ENCODE results near the gene FOXK1.

FOXK1 gene

GRCh38 chr7:4754433-4755010 lies 72.4 kb downstream of the FOXK1 start:
- no peak for DNase-seq (ENCODE audit: low read depth)
- no peak overlapping the region for H3K4me3 ChIP-seq (ENCODE audit: low read depth, low read length)

- H3K4me3 ChIP-seq (ENCODE audit: low read depth, low read length), result no peak overlapping the region
- DNase-seq (ENCODE audit: low read depth), result no peak
Observed at GRCh38 chr7:4755045-4755444, 73.0 kb downstream of the FOXK1 start.

DNA sequence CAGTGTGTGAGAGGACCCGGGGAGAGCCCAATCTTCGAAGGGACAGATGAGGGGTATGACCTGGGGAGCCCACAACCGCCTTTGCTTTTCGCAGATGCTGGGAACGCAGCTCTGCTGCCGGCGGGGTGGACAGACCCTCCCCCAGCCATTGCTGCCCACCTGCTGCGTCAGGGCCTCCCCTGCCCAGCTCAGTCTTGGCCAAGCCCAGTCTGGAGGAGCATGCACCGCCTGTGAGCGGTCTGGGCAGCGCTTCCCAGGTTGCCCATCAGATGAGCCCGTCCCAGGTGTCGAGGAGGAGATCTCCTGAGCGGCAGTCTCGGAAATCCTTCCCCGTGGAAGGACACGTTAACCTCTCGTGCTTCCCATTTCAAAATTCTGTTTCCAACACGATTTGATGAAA lies 76.0 kb downstream of the FOXK1 start:
- DNase-seq (ENCODE audit: low read depth), result no peak
- no peak overlapping the region for H3K4me3 ChIP-seq (ENCODE audit: low read depth, low read length)

DNA sequence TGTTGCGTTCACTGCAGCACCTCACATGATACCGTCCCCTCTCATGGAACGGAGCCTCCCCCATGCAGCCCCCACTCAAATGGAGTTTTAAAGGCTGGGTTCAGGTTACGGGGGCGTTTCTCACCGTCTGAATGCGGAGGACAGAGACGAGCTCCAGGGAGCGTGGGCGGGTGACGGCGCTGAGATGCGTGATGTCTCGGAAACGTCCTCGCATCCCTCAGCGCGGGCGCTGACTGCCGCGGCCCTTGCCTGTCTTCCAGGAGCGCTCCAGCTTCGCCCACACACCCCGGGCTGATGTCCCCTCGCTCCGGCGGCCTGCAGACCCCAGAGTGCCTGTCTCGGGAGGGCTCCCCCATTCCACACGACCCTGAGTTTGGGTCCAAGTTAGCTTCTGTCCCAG lies 76.7 kb downstream of the FOXK1 start:
- H3K4me3 ChIP-seq (ENCODE audit: low read depth, low read length), result no peak overlapping the region
- no peak for DNase-seq (ENCODE audit: low read depth)

GRCh38 chr7:4759211-4759610 lies 77.1 kb downstream of the FOXK1 start:
- no peak for DNase-seq (ENCODE audit: low read depth)
- H3K4me3 ChIP-seq (ENCODE audit: low read depth, low read length), result no peak overlapping the region

DNA sequence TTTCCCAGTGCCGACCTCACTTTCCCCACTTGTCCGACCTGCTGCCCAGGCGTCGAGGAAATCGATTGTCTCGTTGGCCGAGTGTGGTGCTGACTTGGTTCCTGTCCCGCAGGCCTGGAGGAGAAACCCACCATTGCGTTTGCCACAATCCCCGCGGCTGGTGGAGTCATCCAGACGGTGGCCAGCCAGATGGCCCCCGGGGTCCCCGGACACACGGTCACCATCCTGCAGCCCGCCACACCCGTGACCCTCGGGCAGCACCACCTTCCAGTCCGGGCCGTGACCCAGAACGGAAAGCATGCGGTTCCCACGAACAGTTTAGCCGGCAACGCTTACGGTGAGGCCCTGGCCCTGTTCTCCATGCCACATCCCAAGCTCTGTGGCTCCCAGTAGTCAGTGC lies 78.9 kb downstream of the FOXK1 start:
- H3K4me3 ChIP-seq (ENCODE audit: low read depth, low read length), result no peak overlapping the region
- no peak for DNase-seq (ENCODE audit: low read depth)

GRCh38 chr7:4762121-4763055 lies 80.3 kb downstream of the FOXK1 start:
- no peak overlapping the region for H3K4me3 ChIP-seq (ENCODE audit: low read depth, low read length)
- no peak for DNase-seq (ENCODE audit: low read depth)

DNA sequence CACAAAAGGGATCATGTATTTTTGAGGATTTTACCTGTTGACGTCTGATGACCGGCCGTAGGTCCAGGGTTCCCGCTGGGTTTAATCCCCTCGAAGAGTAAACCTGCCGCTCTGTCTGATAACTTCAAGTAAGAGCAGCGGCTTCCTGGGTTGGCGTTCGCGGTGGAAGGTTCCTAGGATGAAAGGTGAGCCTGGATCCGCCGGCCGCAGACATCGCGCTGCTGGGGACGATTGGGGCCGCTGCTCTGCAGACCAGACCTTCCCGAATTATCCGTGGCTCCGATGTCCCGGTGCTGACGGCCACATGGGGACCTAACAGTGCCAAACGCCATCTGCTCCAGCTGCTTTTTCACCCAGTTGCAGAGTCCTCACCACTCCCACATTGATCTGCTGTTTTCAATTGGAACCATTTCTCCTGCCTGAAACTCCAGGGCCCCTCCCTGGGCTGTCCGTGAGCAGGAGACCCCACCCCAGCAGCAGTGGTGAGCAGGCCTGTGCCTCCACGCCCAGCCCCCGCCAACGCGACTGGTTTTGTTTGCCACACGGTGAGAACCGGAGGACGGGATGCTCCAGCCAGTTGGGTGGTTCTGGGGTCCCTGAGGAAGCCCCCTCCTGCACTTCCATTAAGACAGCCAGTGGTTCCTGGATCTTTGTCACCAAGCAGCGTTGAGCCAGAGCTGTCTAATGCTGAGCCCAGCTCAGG lies 81.1 kb downstream of the FOXK1 start:
- no peak for DNase-seq (ENCODE audit: low read depth)
- no peak overlapping the region for H3K4me3 ChIP-seq (ENCODE audit: low read depth, low read length)

DNA sequence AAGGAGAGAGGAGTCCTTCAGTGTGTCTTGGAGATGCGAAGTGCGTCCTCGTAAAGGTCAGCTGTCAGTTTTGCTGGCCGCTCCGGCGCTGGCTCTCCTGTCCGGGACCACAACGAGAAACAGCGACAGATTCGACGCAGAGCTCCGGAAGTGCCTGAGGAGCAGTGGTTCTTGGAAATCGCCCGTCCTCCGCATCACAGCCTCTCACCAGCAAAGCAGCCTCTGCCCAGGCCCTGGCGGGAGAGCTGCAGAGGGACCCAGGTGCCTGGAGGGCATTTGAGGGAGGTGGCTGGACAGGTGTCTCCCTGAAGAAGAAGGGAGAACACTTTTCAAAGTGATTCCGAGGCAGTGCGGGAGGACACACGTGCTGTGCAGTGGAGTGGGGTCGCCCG lies 81.7 kb downstream of the FOXK1 start:
- H3K4me3 ChIP-seq (ENCODE audit: low read depth, low read length), result no peak overlapping the region

GRCh38 chr7:4764402-4765007 lies 82.4 kb downstream of the FOXK1 start:
- H3K4me3 ChIP-seq (ENCODE audit: low read depth, low read length), result no peak overlapping the region
- no peak for DNase-seq (ENCODE audit: low read depth)

More for the DNA sequence above, 81.7 kb downstream of the FOXK1 start:
- no peak for DNase-seq (ENCODE audit: low read depth)

DNA sequence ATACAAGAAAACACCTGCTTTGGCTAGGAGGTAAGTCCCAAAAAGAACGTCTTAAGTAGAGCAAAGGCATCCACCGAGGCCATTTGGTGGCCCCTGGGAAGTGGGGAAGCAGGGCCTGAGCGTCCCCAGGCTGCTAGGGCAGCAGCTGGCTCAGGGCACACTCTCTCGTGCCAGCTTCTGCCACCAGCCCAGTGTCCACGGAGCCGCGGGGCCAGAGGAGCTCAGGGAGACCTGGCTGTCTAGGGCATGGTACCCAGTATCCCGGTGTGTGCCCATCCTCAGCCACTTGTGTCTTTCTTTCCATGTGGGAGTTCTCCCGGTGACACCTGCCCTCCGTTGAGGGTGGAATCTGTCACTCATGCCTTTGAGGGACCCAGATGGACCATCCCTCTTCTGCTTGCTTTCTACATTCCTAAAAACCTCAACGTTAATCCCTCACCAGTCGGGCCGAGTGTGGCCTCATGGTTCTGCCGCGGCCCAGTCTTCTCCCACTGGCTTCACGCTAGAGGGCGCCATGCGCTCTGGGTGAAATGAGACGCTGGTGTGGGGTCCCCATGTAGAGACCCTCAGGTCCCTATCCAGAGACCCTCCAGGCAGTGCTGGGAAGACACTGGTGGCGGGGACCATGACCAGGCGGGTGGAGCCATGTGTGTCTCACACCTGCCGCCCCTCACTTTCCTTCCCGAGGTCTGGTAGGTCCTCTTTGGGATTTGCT lies 83.8 kb downstream of the FOXK1 start:
- no peak for DNase-seq (ENCODE audit: low read depth)

DNA sequence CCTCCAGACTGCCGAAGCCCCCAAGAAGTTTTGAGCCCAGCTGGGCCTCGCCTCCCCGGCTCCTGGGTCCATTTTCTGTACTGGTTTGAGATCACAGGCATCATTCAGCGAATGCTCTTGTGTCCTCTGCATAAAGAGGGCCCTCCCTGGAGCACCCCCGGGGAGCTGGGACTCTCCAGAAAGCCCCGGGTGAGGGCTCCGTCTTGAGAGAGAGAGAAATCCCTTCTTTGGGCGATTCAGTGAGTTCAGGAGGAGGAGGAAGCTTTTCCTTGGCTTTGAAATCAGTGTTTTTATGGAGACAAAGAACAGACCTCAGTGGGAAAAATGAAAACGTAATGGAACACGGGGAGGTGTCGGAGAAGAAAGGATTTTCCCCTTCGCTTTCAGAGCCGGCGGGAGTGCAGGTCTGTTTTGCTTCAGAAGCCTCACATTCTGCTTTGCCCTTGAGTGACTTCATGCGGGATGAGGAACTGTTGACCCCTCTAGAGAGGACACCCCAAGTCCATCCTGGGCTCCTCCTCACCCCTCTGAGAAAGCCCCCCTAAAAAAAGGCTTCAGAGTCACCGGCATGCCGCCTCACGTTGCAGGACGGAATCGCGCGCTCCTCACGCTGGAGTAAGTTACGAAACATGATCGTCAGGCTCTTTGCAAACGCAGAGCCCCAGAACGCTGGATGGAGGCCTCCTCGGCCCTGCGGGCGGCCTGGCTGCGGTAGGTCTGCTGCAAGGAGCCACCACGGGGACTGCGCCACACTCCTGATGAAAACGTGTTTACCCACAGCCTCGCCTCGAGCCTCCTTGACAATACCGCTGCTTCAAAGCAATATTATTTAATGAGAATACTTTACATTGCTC lies 84.8 kb downstream of the FOXK1 start:
- H3K4me3 ChIP-seq (ENCODE audit: low read depth, low read length), result no peak overlapping the region

More for the DNA sequence above, 83.8 kb downstream of the FOXK1 start:
- H3K4me3 ChIP-seq (ENCODE audit: low read depth, low read length), result no peak overlapping the region

DNA sequence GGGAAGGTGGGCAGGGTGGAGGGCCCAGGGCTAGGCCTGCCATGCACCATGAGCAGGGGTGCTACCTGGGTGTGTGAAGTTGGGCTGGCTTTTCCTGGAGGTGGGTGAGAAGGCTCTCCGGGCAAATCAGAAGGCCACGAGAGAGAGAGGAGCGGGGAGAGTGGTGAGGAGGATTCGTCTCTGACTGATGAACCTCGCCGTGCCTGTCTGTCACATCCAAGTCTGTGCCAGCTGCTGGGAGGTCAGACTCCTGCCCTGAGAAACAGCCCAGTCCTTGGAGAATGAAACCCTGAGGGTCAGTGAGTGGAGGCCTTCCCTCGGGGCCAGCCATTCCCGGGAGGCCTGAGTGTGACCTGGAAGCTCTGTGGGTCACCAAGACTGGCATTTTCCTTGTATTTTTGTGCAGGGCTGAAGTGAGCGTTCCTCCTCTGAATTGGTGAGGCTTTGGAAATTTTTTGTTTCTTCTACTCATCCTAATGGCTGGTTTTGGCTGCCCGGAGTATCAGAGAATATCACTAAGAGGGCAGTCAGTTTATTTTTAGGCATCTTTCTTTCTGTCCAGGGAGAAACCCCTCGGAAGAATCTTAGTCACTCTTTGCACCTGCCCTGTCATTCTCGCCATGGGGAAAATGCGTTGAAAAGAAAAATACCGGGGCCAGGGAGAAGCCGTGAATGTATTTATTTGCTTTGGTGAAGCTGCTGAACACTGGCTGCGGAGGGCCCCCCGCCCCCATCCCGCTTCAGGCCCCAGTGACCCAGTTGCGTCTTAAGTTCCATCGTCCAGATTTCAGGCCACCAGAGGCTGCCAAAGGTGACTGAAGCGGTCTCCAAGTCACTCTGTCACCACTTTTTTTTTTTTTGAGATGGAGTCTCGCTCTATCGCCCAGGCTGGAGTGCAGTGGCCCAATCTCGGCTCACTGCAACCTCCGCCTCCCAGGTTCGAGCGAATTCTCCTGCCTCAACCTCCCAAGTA lies 86.8 kb downstream of the FOXK1 start:
- no peak for DNase-seq (ENCODE audit: low read depth)
- H3K4me3 ChIP-seq (ENCODE audit: low read depth, low read length), result no peak overlapping the region

More for the DNA sequence above, 84.8 kb downstream of the FOXK1 start:
- no peak for DNase-seq (ENCODE audit: low read depth)

DNA sequence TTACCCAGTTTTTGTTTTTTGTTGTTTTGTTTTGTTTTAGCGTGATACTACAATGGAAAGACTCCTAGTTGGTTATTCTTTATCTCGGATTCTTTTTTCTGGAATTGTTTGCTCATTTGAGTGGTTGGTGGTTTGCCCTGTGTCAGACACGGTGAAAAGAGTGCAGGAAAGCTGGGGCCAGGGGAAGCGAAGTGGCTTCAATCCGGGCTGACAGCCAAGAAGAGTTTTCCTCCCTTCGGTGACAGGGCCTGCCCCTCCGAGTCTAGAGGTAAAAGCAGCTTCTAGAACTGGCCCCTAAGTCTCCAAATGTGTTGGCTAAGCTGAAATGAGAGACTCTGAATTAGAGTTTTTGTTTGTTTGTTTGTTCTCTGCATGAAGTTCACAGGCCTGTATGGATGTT lies 87.7 kb downstream of the FOXK1 start:
- no peak for DNase-seq (ENCODE audit: low read depth)

GRCh38 chr7:4770886-4771285 lies 88.8 kb downstream of the FOXK1 start:
- no peak overlapping the region for H3K4me3 ChIP-seq (ENCODE audit: low read depth, low read length)
- no peak for DNase-seq (ENCODE audit: low read depth)

More for the DNA sequence above, 87.7 kb downstream of the FOXK1 start:
- no peak overlapping the region for H3K4me3 ChIP-seq (ENCODE audit: low read depth, low read length)

DNA sequence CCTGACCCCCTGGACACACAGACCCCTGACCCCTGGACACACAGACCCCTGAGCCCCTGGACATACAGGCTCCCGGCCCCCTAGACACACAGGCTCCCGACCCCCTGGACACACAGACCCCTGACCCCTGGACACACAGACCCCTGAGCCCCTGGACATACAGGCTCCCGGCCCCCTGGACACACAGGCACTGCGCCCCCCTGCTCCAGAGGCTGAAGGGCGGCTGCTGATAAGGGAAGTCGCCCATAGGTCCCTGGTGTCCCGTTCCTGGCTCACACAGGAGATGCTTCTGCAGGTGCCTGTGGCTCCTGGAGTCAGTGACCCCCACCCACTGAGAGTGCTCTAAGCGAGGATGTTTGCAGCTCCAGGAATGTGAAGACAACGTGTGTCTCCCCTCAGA lies 89.6 kb downstream of the FOXK1 start:
- H3K4me3 ChIP-seq (ENCODE audit: low read depth, low read length), result no peak overlapping the region
- DNase-seq (ENCODE audit: low read depth), result no peak

GRCh38 chr7:4772306-4772705 lies 90.2 kb downstream of the FOXK1 start:
- no peak for DNase-seq (ENCODE audit: low read depth)

More at GRCh38 chr7:4772306-4772705, 90.2 kb downstream of the FOXK1 start:
- no peak overlapping the region for H3K4me3 ChIP-seq (ENCODE audit: low read depth, low read length)

Measured in skeletal muscle cell (primary cell).